Left forelimb (tissue), 1 donor: ENCODE data around the gene HEATR5A.
"Not testable (repeated sequence)": the region's sequence is repeated elsewhere in the genome, so short reads cannot be mapped to it uniquely, and the experiment has no call there.

ENCODE experiments used
- DNase-seq: peaks from one replicate; pipeline ENCODE4 v3.0.0-alpha.2; 2018; ENCODE audit warnings: low spot score

The HEATR5A gene

DNA sequence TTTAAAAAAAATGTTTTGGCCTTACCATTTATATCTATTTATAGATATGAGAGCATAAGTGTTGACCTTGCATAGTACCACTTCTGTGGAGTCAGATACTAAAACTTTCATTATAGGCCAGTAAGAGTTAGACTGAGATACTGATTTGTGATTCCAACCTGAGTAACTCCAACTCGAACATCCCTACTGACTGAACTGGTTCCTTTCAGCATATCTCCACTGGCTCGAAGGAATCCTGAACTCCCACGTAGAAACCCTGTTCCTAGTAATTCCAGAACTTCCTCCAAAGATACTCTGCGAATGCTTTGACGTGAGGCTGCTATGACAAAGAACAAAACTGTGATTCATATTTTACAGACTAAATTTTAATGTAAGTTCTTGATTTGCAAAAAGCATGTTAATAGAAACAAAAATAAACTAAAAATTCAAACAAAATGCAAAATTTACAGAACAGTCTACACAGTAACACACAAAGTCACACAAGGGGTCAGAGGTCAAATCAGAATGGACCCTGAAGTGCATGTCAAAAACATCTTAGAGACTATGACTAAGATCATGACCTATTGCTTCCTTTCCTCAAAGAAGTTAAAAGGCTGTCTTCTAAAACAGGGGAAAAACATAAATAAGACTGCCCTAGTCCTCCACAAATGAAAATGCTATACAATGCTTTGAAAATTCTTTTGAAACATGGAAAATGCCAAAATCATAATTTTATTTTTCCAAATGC, 31.5 kb downstream of the HEATR5A start:
- DNase-seq = no peak

DNA sequence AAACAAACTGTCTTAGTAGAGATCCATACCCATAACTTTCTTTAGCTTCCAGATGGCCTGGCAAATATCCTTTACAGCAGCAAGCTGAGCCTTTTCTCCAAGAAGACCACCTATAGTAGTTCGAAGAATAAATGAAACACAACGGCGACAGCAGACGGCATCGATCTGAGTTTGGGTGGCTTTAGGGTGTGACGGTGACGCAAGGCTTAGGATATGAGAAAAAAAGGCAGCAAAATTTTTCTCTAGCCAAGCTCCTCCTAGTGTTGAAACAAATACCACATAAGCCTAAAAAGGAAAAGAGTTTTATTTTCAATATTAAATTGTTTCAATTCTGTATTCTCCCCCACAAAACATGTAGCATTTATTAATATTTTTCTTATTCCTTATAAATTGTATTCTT, 33.3 kb downstream of the HEATR5A start:
- DNase-seq = no peak

GRCh38 chr14:31386271-31386670, 34.1 kb downstream of the HEATR5A start:
- DNase-seq = no peak

GRCh38 chr14:31382221-31382620, 38.1 kb downstream of the HEATR5A start:
- DNase-seq = no peak

GRCh38 chr14:31380106-31380505, 40.2 kb downstream of the HEATR5A start:
- no peak for DNase-seq

- DNase-seq = not testable (repeated sequence)
Observed at GRCh38 chr14:31379125-31379947, 41.0 kb downstream of the HEATR5A start.

DNA sequence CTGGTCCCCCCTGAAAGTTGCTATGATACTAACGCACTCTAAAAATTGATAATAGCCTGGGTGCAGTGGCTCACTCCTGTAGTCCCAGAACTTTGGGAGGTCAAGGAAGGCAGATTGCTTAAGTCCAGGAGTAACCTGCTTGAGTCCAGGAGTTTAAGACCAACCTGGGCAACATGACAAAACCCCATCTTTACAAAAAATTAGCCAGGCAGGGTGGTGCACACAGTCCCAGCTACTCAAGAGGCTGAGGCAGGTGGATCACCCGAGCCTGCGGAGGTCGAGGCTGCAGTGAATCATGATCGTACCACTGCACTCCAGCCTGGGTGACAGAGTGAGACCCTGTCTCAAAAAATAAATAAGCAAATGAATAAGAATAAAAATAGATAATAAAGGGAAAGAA, 42.9 kb downstream of the HEATR5A start:
- DNase-seq = no peak

- no peak for DNase-seq
Observed at GRCh38 chr14:31371646-31372045, 48.7 kb downstream of the HEATR5A start.

DNA sequence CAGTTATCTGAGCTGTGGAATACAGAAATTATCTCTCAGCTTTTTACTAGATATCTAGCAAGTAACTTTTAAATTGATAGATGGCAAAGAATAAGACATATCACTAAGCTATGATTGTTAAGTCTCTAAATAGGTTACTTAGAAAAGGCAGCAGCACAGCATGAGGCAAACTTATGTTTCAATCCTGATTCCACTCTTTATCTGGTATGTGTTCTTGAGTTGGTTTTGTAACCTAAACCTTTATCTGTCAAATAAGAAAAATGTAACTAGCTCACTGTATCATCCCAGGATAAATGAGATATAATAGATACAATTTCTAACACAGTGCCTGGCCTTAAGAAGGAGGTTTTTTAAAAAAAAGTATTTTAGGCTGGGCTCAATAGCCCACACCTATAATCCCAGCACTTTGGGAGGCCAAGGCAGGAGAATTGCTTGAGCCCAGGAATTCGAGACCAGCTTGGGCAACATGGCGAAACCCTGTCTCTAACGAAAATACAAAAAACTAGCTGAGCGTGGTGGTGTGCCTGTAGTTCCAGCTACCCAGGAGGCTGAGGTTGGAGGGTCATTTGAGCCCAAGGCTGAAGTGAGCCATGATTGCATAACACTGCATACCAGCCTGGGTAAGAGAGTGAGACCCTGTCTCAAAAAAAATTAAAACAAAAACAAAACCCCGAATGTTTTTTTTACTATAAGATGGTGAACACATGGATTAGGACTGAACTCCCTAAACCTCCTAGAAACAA, 56.8 kb downstream of the HEATR5A start:
- no peak for DNase-seq

DNA sequence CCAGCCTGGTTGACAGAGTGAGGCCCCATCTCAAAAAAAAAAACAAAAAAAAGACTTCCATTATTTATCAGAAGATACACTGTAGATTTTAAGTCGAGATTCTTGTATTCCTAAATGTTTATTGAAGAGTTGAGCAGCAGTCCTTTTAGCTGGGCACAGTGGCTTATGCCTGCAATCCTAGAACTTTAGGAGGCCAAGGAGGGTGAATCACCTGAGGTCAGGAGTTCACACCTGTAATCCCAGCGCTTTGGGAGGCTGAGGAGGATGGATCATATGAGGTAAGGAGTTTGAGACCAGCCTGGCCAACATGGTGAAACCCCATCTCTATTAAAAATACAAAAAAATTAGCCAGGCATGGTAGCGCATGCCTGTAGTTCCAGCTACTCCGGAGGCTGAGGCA, 57.6 kb downstream of the HEATR5A start:
- no peak for DNase-seq

DNA sequence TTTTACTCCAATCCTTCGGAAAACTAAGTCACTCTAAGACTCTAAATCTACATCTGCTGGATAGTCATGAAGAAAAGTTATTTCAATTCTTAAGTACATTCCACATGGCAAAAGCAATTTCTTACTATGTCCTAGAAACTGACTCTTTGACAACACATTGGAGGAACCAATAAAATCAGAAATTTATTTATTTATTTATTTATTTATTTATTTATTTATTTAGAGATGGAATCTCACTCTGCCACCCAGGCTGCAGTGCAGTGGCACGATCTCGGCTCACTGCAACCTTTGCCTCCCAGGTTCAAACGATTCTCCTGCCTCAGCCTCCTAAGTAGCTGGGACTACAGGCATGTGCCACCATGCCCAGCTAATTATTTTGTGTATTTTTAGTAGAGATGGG, 58.6 kb downstream of the HEATR5A start:
- DNase-seq = not testable (repeated sequence)

DNA sequence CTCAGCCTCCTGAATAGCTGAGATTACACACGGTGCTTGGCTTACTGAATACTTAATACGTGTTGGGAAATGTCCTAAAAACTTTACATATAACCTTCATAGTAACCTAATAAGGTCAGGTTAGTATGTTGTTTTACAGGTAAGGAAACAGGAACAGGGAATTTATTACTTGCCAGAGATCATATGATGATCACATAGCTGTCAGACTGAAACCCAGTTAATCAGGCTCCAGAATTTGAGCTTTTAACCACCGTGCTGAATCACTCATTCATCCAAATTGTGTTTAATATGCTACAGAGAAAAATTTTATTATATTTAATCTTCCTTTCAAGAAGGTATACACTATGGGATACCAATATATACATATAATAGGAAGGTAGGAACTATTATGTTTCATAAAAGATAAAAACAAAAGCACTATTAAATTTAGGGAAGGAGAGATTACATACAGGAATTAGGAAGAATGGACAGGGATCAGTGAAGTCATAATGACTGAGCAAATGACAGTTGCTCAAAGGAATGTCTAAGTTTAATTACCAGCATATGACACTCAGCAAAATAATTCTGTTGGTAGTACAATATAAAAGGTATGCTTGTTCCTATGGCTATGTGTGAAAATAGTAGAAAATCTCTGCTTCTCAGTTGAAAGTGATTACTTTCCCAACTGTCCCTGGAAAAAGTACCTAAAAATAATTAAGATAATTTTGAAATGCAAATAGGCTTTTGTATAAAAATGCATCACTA, 59.3 kb downstream of the HEATR5A start:
- no peak for DNase-seq

- no peak for DNase-seq
Observed at GRCh38 chr14:31357279-31357678, 63.1 kb downstream of the HEATR5A start.

DNA sequence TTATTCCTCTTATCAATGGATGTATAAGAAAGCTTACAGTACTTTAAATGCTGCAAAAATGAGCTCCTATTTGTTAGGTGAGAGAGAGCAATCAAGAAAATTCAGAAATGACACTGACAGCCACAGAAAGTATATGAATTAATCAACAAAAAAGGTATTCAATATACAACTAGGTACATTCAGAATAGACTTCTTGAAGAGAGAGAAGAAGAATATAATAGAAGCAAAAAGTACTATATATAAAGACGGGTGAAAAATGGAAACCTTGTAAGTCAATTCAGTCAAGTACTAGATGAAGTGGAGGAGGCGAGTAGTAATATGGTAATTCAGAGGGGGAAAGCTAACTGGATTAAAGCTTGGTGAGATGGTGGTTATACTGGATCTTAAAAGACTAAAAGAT, 74.3 kb downstream of the HEATR5A start:
- no peak for DNase-seq

GRCh38 chr14:31341280-31341679, 79.1 kb downstream of the HEATR5A start:
- DNase-seq = no peak

DNA sequence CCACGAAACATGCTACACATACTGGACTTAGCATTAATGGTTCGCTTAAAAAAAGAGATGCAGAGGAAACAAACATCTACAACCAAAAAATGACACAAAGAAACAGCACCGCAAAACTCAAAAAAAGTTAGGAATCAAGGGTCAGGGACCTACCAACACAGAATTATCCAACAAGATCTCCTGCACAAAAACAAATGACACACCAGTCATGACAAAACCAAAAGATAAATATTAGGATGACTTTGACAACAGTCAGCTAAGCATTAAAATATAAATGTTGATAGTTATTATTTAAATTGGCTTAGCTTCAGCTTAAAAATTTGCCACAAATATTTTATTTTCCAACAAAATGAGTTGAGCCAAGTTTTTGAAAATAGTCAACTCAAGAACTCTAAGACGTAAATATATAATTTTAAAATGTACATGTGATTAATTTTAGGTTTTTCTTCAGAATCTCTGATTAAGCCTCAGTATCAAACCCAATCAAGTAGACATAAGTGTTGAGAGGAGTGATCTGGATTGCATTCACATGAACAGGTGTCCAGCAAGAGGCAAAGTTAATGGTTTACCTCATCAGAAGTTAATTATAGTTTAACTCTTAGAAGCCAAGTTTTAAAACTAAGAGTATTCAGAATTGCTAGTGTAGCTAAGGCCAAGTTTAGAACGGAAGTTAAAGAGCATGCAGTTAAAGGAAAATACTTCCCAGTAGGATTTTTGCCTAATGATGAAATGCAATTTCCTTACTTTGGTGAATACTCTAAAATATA, 79.9 kb downstream of the HEATR5A start:
- no peak for DNase-seq

DNA sequence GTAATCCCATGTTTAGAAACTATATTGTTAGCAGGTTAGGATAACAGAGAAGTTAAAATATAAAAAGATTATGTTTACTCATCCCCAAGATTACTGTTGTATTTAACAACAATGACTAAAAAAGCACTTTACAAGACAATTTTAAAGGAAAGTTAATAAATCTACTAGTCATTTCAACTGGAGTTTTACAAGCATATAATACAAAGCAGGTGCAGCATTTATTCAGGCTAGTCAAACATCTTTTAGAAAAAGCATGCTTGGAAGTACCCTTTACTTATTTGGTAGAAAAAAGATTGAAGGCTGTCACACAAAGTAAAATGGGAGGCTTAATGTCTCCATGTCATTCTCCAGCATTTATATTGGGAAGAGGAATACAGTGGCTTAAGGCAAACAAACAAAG, 80.6 kb downstream of the HEATR5A start:
- DNase-seq = no peak

DNA sequence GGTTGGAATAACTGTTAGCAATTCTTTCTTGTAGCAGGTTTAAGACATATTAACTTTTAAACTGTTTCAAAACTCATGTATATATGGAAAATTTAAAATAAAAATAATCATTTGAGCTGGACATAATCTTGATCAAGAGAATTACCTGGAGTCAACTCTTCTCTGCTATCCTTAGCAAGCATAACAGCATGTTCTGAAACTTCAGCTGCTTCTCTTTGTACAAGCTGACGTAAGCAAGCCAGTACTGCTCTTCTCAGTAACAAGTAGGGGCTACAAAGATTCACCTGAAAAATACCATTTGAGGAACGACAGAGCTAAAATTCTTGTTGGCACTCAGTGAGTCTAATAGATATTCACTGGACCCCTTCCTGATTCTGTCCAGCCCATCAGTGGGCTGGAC, 83.0 kb downstream of the HEATR5A start:
- DNase-seq = no peak

GRCh38 chr14:31336646-31337045, 83.7 kb downstream of the HEATR5A start:
- DNase-seq = no peak

DNA sequence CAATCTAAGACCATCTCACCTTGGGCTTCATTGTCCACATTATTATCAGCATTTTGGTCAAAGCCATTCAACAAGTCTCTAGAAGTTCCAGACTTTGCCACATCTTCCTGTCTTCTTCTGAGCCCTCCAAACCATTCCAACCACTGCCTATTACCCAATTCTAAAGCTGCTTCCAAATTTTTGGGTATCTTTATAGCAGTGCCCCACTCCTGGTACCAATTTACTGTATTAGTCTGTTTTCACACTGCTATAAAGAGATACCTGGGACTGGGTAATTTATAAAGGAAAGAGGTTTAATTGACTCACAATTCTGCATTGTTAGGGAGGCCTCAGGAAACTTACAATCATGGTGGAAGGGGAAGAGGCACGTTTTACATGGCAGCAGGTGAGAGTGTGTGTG, 89.0 kb downstream of the HEATR5A start:
- not testable (repeated sequence) for DNase-seq

- DNase-seq = not testable (repeated sequence)
Observed at GRCh38 chr14:31329876-31330521, 90.4 kb downstream of the HEATR5A start.
